Heart left ventricle (tissue), 13 donors: ENCODE measurements around the gene LRRC46.

ENCODE experiments used
- CTCF ChIP-seq, 12 donors: fragments of 200-600 bp; sonication (generic) in 4 of 12; IDR thresholded peaks; one replicate each; pipeline versions ENCODE4 v1.5.0 to v1.8.0; 2018 to 2022; ENCODE audit warnings: antibody characterized with exemption in 12 of 12, mild to moderate bottlenecking in 5 of 12
- POLR2A ChIP-seq, 2 donors: fragments of 450-650 bp; IDR thresholded peaks; one replicate each; pipeline ENCODE4 v1.6.1; 2017; ENCODE audit warnings: antibody characterized with exemption in 2 of 2, mild to moderate bottlenecking in 2 of 2, moderate library complexity in 2 of 2
- donor health status: ischemic (EF 13 %, LVEDD 7.1; RV severe dilation, severe dysfunction).
- donor health status: DM: no; HTN: yes; CAD: no.
- donor health status: DM: no; HTN: no; CAD: no.
- donor health status: ischemic (EF 25% LVEDD 6.9; RV normal size, moderate dysfunction).
- donor health status: ischemic (EF 25% LVEDD 5.7; RV mildly dilated, moderate dysfunction).
- donor health status: ischemic (EF 35%, LVEDD 5.7; RV mildly dilated, moderate dysfunction).
- donor health status: nonischemic (EF 11% LVEDD 7.7; RV severe dilation, severe dysfunction).
- donor health status: DM: yes; HTN: yes; CAD: no.
- donor health status: PGD.
- donor health status: ischemic (EF 29% LVEDD 5.4; RV normal size, mild dysfunction).
- donor health status: nonischemic (EF 23%, LVEDD 6.1; RV moderate dilation, normal function).

GRCh38 chr17:47806913-47807255 lies 24.6 kb upstream of the LRRC46 start:
- no peak for TF ChIP-seq CTCF (IDR thresholded peaks at IDR 0.05)
- TF ChIP-seq POLR2A (IDR thresholded peaks at IDR 0.05): no peak
